Measurements from ENCODE around the gene PLEKHG1. TPM values are rescaled to one million over a fixed set of nuclear protein-coding genes. Genes with fewer than 3 reads are reported as not detected.

The PLEKHG1 gene
- total and polyA plus RNA-seq, 3 donors from 2014 or later = 16.1 to 130 (median 104) TPM

DNA sequence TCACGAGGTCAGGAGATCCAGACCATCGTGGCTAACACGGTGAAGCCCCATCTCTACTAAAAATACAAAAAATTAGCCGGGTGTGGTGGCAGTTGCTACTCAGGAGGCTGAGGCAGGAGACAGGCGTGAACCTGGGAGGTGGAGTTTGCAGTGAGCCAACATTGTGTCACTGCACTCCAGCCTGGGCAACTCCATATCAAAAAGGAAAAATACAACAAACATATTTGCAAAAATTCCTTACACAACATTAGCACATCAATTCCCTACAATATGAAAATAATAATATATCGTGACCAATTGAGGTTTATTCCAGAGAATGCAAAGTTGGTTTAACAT is 38.8 kb upstream of the PLEKHG1 start:
- Histone ChIP-seq H3K27ac (no peak overlapping the region), H3K4me1 (no peaks in the 10 kb centered on the region), H3K9me3 (no peaks in the 10 kb centered on the region), H3K27me3 (no peaks in the 10 kb centered on the region), H3K4me3 (no peak overlapping the region), H3K36me3 (ENCODE audit: low read depth, missing control alignments) (no peaks in the 10 kb centered on the region)
- intact Hi-C loops (cut with DNase I; ENCODE audit: low total_unique reads) = no loop called here
- 91 to 92% methylated on average over 6 of the region's 6 CpGs for WGBS, 2 donors
- DNase-seq = no peak
- TF ChIP-seq, protein P1, sequence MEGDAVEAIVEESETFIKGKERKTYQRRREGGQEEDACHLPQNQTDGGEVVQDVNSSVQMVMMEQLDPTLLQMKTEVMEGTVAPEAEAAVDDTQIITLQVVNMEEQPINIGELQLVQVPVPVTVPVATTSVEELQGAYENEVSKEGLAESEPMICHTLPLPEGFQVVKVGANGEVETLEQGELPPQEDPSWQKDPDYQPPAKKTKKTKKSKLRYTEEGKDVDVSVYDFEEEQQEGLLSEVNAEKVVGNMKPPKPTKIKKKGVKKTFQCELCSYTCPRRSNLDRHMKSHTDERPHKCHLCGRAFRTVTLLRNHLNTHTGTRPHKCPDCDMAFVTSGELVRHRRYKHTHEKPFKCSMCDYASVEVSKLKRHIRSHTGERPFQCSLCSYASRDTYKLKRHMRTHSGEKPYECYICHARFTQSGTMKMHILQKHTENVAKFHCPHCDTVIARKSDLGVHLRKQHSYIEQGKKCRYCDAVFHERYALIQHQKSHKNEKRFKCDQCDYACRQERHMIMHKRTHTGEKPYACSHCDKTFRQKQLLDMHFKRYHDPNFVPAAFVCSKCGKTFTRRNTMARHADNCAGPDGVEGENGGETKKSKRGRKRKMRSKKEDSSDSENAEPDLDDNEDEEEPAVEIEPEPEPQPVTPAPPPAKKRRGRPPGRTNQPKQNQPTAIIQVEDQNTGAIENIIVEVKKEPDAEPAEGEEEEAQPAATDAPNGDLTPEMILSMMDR (IDR thresholded peaks at IDR 0.05) = no peak
- no peak for TF ChIP-seq POLR2A (IDR thresholded peaks at IDR 0.05)

DNA sequence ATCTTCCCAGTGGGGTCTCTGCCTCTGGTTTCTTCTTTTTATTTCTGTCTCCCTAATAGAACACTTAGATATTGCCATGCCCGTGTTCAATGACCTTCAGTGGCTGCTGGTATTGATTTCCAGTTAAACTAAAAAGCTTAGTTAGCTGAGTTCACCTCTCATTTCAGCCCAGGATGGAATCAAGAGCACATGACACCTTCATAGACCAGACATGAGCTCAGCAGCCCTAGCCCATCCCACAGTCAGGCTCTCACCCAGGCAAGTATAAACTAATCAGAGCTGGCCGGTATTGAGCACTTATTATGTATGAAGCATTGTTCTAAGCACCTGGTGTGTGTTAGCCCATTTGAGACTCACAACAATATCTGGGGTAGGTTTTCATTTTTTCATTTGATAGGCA is 33.7 kb upstream of the PLEKHG1 start:
- Histone ChIP-seq H3K4me3 (no peak overlapping the region), H3K4me1 (no peaks in the 10 kb centered on the region), H3K36me3 (ENCODE audit: low read depth, missing control alignments) (no peaks in the 10 kb centered on the region), H3K27me3 (no peaks in the 10 kb centered on the region), H3K9me3 (no peaks in the 10 kb centered on the region), H3K27ac (no peak overlapping the region)
- TF ChIP-seq POLR2A (IDR thresholded peaks at IDR 0.05) = no peak
- TF ChIP-seq, protein P1 (IDR thresholded peaks at IDR 0.05) = no peak
- no peak for DNase-seq
- intact Hi-C loops (cut with DNase I; ENCODE audit: low total_unique reads) = no loop called here
- WGBS, 2 donors = 93 to 99% methylated on average over 2 of the region's 2 CpGs

DNA sequence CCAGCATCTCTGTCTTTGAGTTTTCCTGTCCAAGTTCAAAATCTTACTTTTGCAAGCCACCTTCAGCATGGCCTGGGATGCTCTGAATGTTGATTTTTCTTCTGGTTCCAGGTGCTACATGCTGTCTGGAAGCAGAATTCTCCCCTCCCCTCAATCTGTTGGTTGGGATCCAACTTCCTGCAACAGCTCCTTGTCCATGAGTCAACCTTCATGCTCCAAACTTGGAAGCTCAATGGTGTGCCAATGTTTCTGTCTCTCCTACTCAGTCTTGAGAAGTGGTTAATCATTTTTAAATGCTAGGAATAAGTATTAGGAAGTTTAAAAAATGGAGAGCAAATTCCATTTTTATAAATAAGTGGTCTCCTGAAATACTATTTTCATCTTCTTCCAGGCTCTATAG is 33.2 kb upstream of the PLEKHG1 start:
- intact Hi-C loops (cut with DNase I; ENCODE audit: low total_unique reads) = no loop called here
- no peaks in the 10 kb centered on the region for H3K27me3 ChIP-seq
- TF ChIP-seq, protein P1 (IDR thresholded peaks at IDR 0.05) = no peak
- TF ChIP-seq POLR2A (IDR thresholded peaks at IDR 0.05) = no peak
- no peaks in the 10 kb centered on the region for H3K4me1 ChIP-seq
- no peak for DNase-seq
- no peaks in the 10 kb centered on the region for H3K36me3 ChIP-seq (ENCODE audit: low read depth, missing control alignments)
- H3K4me3 ChIP-seq = no peak overlapping the region
- H3K9me3 ChIP-seq = no peaks in the 10 kb centered on the region
- no peak overlapping the region for H3K27ac ChIP-seq

DNA sequence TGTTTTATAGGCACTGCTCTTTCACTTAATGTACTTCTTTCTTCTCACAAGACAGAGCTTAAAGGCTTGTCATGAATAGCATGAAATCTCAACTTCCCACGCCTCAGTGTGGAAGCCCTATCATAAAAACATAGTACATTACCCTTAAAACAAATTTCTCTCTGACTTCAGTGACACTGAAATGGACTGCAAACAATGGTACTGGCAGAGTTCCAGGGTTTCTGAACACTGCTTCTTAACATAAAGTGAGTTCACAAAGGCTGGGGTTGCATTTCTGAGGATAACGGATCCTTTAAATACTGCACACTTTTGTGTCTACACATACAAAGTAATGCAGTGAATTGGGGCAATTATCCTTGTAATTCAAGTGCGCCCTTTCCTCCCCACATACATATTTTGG is 32.3 kb upstream of the PLEKHG1 start:
- Histone ChIP-seq H3K27ac (no peak overlapping the region), H3K27me3 (no peaks in the 10 kb centered on the region), H3K36me3 (ENCODE audit: low read depth, missing control alignments) (no peaks in the 10 kb centered on the region), H3K4me3 (no peak overlapping the region), H3K9me3 (no peaks in the 10 kb centered on the region), H3K4me1 (no peaks in the 10 kb centered on the region)
- intact Hi-C loops (cut with DNase I; ENCODE audit: low total_unique reads) = no loop called here
- WGBS, 2 donors = 75 to 91% methylated on average over 3 of the region's 3 CpGs
- no peak for DNase-seq
- TF ChIP-seq POLR2A (IDR thresholded peaks at IDR 0.05) = no peak
- TF ChIP-seq, protein P1 (IDR thresholded peaks at IDR 0.05) = no peak

DNA sequence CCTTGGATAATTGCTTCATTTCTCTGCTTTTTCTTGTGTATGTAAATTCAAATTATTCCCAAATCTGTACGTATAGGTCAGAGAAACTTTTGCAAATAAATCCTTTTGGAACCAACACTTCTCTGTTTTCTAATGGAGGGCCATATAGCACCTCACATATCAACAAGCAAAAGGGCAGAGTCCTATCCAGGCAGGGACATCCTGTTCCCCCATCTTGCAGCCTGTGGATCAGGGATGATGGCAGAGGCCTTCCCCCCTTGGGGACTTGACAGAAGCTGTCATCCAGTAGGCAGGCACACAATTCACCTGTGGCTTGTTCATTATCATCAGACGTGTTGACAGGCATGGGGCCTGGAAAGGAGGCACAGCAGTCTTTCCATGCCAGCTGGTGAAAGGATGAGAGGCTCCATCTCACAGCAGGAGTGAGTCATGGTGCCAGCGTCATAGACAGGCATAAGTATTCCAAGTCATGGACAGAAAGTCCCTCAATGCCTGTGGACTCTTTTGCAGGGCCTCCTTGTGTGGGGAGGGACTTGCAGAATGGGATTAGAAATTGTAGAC is 31.8 kb upstream of the PLEKHG1 start:
- 97 to 98% methylated on average over 3 of the region's 3 CpGs for WGBS, 2 donors
- no peaks in the 10 kb centered on the region for H3K27me3 ChIP-seq
- no peak overlapping the region for H3K27ac ChIP-seq
- intact Hi-C loops (cut with DNase I; ENCODE audit: low total_unique reads) = no loop called here
- H3K36me3 ChIP-seq (ENCODE audit: low read depth, missing control alignments) = no peaks in the 10 kb centered on the region
- DNase-seq = no peak
- no peak overlapping the region for H3K4me3 ChIP-seq
- no peaks in the 10 kb centered on the region for H3K9me3 ChIP-seq
- H3K4me1 ChIP-seq = no peaks in the 10 kb centered on the region
- TF ChIP-seq, protein P1 (IDR thresholded peaks at IDR 0.05) = no peak
- TF ChIP-seq POLR2A (IDR thresholded peaks at IDR 0.05) = no peak

All from testis (tissue), 3 donors.